CD4-positive, alpha-beta T cell treated with Interleukin-10 for 1 hour (primary cell): ENCODE data around the gene DPP4.

ENCODE experiments used
- DNase-seq: peaks from one replicate; pipeline ENCODE4 v3.0.0-alpha.2; 2020

DPP4 gene

DNA sequence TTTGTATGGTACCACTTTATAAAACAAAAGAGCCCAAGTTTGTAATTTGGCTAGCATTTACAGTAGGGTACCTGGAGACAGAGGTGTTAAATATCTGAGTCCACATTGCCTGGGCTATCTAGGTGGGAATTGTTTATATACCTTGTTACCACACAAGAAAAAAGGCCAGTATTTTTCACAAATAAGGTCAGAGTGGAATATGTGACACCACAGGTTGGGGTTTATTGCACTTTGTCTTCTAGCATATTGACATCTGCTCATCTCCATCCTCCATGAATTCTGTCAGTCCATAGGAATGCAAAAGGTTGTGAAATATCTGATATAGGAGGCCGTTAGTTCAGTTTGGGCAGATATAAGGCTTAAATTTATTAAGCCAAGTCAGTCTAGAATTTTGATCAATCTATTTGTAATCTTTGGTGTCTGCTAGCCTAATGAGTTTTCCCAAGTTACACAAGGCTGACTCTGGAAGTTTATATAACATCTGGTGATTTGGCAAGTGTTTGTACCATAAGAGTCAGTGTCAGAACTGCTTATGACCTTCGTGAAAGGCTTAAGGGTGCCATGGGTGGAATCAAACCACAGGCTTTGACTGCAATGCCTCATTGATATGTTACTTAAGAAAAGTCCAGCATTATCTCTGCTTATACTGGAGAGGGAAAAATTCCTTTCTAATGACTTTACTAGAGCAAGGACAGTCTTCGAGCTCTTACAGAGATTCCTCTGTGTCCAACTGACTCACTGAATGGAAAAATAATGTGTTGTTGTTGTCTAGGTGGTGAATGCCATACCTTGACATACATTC, 11.3 kb upstream of the DPP4 start:
- no peak for DNase-seq

DNA sequence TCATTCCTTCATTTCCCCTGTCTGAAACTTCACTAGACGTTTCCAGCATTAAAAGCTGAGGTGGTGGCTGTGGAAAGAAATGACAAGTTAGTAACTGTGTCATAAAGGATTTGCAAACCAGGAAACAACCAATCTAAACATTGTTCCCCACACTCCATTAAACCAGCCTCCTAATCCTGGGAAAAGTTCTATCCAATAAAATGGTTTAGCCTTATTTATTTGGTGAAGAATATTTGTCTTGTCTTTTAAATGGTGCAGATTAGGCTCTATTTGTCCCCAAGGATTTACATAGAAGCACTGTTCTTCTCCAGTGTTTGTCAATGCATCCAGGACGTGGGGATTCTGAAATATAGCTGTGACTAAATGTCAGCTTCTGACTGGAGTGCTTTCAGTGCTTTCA, 10.5 kb upstream of the DPP4 start:
- DNase-seq = no peak

- DNase-seq = no peak
These were observed 8.7 kb upstream of the DPP4 start for GRCh38 chr2:162082681-162083080.

DNA sequence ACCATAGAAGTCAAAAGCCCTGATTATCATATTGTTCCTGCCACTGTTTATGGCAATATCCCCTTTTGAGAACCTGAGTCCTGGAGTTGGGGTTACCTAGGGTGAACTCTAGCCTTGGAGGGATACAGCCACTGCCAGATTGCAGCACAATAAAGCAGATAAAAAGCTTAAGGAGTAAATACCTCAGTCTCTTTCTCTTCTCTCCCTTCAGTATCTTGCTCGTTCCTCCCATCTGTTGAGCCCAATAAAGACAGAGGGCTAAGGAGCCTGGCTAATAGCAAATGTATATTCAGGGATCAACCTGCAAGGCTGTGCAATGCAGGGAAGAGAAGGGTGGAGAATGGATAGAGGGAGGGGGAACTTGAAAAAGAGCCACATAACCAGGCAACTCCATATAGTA, 8.0 kb upstream of the DPP4 start:
- DNase-seq = no peak

DNA sequence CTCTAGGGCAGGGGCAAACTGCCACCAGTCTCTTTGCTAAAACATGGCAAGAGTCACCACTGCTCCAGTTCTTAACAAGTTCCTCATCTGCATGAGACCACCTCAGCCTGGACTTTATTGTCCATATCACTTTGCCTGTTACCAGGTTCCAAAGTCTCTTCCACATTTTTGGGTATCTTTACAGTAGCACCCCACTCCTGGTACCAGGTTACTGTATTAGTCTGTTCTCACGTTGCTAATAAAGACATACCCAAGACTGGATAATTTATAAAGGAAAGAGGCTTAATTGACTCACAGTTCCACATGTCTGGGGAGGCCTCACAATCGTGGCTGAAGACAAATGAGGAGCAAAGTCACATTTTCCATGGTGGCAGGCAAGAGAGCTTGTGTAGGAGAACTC, 5.5 kb upstream of the DPP4 start:
- no peak for DNase-seq

DNA sequence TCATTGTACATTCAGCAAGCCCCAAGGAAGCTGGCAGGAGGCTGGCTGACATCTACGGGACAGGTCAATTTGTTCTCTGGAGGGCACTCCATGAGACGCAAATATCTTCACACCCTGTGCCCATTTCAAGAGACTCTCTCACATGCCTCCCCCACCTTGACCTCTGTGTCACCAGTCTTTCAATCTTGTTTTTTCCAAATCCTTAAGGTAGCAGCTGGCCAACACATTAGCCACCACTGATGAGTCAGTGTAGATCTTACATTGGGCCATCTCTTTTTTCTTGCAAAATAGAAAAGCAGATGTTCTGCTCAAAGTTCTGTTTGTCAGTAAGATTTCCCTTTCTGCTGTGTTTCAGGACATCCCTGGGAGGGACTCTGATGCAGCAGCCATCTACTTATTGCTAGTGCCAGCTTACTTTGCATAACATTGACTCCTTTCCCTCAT, 1.7 kb upstream of the DPP4 start:
- no peak for DNase-seq

GRCh38 chr2:162074928-162075688, 1.1 kb upstream of the DPP4 start:
- DNase-seq = no peak

GRCh38 chr2:162074632-162074895, 549 bp upstream of the DPP4 start:
- DNase-seq = no peak

- peak; percentile 17 for DNase-seq
These were observed 783 bp downstream of the DPP4 start for GRCh38 chr2:162072976-162073887.

DNA sequence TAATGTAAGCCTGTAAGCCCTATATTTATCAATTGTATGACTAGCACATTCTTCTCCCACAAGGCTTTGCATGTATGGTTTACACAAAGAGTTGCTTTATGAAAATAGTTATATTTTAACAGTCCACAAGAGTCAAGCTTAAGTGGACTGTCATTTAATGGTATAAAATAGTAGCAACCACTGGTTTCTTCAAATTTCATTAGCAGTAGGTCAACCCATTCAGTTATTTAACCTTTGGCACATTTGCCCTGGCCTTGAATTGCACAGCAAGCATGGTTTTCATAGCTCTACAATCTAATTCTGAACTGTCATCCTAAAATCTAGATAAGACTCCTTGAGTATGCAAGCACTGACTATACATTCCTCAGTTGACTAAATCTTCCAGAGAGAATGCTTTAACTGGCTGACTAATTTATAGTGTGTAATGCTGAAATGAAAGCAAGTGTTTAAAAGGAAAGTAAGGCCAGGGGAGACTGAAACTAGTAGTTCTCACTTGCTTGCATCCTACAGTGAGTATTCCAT, 1.8 kb downstream of the DPP4 start:
- peak; percentile 15 for DNase-seq

DNA sequence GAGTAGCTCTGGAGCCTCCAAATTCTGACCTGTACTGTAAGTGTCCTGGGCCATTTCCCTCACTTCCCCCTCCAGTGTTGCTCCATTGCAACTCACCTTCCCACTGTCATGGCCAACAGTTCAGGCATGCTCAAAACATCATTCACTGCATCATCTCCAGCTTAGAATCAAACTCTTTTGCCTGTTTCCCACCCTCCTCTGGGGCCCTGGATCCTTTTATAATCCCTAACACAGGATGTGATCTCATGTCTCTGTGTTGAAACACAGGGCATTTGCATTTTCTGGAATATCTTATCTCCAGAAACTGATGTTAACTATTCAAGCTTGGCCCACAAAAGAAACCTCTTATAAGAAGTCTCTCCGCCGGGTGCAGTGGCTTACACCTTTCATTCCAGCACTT, 3.0 kb downstream of the DPP4 start:
- DNase-seq = no peak

DNA sequence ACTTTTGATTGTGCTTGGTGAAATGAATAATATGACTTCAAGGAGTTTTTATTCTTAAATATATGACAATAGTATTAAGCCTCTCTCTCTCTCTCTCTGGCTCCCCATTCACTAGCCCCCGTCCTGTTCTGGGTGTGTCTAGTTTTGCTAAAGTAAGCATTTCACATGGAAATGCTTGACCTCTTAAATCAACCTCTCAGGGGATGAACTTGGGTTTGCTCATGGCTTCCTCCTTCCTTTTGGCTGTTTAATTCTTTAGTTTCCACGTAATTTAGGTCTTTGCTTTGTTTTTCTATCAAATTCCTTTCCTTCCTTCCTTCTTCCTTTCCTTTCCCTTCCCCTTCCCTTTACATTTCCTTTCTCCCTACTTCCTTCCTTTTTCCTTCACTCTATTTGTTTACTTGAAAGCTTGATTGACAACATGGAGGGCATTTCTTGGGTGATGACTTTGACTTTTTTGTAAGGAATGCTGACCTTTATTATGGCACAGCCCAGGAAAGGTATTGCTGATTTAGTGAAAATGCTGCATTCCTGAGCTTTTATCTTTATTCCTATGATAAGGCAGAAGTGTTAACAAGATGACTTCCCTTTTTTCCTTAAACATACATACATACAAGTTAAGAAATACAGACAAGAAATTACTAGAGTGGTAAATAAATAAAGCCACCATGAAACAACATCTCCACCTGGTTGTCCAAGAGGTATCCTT, 3.6 kb downstream of the DPP4 start:
- no peak for DNase-seq

DNA sequence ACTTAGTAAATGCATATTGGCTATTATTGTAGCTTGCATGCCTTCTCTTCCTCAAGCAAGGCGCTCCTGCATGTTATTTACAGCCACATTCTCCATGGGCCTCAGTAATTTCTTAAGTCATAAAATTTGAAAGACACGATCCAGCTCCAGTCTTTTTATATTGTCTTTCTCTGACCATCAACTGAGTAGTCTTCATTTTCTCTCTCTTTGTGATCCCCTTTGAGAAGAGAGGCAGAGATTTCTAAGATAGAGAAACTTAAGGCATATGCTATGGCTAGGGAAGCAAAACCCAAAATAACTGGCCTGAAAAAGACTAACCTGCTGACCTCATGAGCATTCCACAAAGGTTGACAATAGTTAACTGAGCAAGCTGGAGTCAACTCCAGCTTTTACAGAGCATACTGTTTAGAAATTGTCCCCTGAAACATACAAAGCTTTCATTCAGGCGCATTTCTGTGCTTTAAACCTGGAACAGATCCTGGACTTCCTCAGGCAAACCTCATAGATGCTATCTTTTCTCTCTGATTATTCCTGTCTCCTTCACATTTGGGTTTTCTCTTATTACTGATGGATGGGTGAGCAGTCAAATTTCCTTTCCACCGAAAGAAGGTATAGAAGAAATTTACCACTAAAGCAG, 4.6 kb downstream of the DPP4 start:
- DNase-seq = no peak

DNA sequence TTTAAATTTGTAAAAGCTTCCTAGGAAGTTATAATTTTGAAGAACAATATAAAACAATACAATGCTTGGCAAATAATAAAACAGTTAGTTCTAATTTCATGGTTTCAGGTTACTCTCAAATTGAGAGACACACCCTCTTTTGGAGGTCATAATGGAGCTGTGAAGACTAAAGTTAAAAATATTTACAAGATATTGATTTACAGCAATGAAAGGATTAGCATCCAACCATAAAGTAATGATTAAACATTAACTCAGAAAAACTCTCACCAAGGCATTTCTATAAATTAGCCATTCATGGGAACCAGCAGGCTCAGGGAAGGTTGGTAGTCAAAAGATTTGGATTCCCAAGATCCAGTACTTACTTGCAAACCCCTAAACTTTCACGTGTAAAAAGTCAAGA, 6.4 kb downstream of the DPP4 start:
- no peak for DNase-seq

- DNase-seq = no peak
These were observed 8.2 kb downstream of the DPP4 start for GRCh38 chr2:162065767-162066166.

DNA sequence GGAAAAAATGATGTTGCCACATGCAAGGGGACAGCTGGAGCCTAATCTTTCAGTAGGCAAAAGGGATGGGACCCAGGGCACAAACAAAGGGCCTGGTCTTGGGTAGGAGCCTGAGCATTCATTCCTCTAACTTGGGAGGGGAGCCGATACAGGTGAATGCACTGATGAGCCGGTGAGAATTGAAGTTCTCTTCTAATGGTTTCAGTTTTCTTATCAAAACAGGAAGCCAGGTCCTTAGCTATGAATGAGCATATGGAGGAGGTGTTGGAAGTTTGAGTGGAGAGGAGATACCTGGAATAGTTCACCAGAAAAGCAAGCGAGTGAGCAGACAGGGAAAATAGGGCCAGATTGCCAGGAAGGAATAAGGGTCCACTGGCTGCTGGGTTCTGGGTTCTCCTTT, 10.1 kb downstream of the DPP4 start:
- DNase-seq = peak; percentile 25

- no peak for DNase-seq
These were observed 10.7 kb downstream of the DPP4 start for GRCh38 chr2:162063281-162063680.

DNA sequence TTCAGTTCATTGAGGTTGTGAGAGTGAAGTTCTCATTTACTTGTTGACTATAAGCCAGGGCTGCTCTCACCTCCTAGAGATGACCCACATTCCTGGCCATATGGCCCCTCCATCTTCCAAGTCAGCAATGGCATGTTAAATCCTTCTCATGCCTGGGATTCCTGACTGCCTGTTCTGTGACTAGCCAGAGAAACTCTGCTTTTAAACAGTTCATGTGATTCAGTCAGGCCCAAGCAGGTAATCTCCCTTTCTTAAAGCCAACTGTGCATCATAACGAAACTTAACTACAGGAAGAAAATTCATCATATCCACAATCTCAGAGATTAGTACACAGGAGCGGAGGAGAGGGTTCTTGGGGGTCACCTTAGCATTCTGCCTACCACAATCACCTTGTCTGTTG, 11.5 kb downstream of the DPP4 start:
- no peak for DNase-seq

DNA sequence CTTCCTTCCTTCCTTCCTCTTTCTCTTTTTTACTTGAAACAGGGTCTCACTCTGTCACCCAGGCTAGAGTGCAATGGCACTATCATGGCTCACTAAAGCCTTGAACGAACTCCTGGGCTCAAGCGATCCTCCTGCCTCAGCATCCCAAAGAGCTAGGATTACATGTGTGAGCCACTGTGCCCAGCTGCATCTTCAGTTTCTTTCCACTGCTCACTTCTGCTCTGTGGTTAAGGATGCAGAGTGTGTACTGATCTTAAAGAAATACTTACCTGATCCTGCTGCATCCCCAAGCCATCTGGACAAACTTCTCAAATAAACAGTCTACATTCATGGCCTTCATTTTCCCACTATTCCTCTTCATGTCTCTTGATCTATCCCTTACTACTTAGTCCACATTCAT, 13.0 kb downstream of the DPP4 start:
- DNase-seq = no peak

DNA sequence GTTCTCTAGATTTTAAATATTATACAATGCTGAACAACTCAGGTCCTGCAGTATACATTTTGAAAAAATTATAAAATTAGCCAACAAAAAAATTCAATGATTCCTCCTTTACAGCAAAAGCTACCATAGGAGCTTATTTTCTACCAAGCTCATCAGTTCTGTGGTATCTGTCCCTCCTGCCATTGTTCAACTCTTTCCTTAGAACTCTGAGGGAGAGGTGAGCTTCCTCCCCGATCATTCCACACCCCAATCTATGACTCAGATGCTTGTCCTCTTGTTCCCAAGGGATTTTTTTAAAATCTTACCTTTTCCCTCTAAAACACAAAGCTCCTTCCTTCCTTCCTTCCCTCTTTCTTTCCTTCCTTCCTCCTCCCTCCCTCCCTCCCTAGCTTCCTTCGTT, 13.5 kb downstream of the DPP4 start:
- no peak for DNase-seq

GRCh38 chr2:162058973-162059668, 14.9 kb downstream of the DPP4 start:
- DNase-seq = peak; percentile 23

- DNase-seq = peak; percentile 10
These were observed 16.6 kb downstream of the DPP4 start for GRCh38 chr2:162057426-162057825.
